ENCODE measurements around the gene ADAMTSL3.
"Not testable (repeated sequence)": the region's sequence is repeated elsewhere in the genome, so short reads cannot be mapped to it uniquely, and the experiment has no call there.

The ADAMTSL3 gene

GRCh38 chr15:83991163-83991562 is 337.2 kb downstream of the ADAMTSL3 start:
- FAIRE-seq: no peak

DNA sequence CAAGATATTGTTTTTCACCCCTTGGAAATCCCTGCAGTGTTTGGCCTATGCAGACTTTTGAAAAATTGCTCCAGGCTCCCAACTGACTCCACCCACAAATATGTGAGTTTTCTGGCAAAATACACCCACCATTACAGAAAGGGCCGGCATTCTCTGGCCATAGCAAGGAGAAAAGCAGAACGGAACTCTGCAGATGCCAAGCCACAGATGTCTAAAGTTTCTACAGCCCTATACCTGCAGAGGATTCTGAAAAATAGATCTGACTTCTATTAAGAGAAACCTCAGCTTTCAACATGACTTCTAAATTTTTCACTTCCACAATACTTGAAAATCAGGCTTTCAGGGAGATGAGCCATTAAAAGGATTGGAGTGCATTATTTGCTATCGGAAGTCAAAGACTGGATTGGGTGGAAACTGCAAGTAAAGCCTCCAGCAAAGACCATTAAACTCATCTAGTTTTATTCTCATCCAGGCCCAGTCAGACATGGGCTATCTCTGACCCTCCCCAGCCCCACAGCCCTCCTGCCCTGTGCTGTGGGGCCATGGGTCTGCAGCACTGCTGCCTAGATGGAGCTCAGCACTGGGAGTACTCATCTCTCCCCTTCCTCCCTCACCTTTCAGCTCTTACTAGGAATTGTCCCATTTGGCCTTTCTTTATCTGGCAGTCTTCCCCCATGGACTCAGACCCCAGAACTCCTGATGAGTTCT is 338.6 kb downstream of the ADAMTSL3 start:
- FAIRE-seq: no peak

DNA sequence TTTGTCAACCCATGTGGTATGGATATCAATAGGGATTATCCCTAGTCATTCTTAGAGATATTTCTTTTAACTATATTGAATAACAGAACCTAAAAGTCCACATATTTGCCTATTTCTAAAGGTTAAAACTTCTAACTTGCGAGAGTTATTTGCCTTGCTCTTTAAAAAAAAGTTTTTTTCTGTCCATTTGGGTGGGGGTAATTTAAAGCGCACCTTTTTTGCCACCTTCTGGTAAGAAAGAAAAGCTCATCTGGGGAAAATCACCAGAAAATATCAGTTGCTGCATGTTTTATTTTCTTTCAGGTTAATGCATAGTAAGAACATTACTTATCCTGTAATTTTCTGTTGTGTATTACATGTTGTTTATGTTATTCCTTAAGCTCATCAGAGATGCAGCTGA is 339.7 kb downstream of the ADAMTSL3 start:
- FAIRE-seq: no peak

- no peak for FAIRE-seq
These were observed 344.6 kb downstream of the ADAMTSL3 start for GRCh38 chr15:83998486-83998885.

DNA sequence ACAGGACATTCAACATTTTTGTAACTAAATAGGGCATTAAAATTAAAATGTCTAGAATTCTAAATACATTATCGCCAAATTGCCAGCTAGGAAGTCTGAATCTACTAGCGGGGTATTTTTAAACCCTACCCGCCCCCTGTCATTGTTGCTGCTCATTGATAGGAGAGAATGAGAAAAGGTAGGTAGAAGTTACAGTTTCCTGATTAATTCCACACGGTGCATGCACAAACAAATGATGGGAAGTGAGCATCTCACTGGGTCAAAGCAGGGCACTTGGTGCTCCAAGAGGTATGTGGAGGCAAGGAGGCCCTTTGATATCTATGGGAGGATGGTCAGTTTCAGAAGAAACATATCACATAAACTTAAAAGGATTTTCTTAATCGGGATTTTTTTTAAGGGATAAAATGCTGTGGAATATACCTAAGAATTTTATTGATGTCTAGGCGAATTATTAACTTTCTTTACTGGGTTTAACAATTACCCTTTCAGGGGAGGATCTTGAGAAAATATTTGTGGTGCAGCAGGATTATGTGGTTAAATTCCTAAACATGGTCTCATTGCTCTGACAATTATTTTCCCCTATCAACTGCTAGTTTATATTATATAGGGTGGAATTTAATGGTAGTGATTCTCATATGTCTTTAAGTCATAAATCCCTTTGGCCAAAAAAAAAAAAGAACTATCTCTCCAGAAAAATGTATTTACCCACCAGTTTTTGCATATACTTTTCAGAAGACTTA is 345.6 kb downstream of the ADAMTSL3 start:
- no peak for FAIRE-seq

- no peak for FAIRE-seq
These were observed 347.1 kb downstream of the ADAMTSL3 start for GRCh38 chr15:84001037-84001436.

GRCh38 chr15:84001655-84002054 is 347.7 kb downstream of the ADAMTSL3 start:
- no peak for FAIRE-seq

GRCh38 chr15:84003791-84004503 is 350.0 kb downstream of the ADAMTSL3 start:
- no peak for FAIRE-seq

DNA sequence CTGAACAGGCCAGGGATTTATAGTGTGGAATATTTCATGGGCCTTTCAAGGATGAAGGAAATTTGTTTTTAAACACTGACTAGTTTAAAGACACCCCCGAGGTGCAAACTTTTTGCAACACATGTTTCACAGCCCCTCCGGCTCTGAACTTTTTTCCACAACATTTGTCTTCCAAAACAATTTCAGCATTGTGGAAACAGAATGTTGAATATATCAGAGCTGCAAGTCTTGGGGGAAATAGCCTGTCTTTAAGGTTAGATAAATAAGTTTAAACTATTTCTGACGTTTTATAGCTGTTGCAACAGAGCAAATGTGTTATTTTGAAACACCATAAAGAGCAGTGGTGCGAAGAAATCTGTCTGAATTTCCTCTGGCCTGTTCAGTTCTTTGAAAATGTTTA is 352.5 kb downstream of the ADAMTSL3 start:
- no peak for FAIRE-seq

DNA sequence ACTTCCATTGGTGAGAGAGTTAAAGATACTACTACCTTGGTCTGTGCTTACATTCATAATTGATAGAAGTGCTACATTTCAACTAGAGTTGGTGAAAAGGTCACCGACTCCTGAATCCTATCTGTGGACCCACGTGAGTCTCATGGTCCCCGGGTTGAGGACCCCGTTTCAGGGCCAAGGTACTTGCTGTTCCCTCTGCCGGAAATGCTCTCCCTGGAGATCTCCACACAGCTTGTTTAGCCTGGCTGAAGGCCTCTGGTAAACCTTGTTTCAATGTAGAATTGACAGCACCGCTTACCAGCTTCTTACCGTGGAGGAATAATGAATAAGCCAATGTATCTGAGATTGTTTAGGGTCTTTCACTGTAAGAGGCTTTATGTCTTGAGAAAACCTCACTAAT is 355.7 kb downstream of the ADAMTSL3 start:
- no peak for FAIRE-seq

- no peak for FAIRE-seq
These were observed 356.3 kb downstream of the ADAMTSL3 start for GRCh38 chr15:84010246-84010645.

DNA sequence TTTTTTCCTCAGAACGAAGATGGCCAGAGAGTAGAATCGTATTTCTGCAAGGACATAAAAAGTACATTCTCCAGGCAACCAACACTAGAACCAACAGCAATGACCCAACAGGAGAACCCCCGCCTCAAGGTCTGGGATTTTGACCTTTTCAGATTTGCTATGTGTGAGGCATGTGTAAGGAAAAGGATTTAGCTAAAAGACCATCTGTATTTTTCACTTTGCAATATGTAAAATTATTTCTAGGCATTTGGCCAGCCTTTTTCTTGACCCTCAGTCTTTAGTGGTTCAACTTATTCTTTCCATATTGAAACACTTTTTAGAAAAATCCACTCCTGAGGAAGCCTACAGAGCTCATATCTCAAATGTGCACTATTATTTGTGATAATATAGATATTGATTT is 362.4 kb downstream of the ADAMTSL3 start:
- FAIRE-seq: no peak

DNA sequence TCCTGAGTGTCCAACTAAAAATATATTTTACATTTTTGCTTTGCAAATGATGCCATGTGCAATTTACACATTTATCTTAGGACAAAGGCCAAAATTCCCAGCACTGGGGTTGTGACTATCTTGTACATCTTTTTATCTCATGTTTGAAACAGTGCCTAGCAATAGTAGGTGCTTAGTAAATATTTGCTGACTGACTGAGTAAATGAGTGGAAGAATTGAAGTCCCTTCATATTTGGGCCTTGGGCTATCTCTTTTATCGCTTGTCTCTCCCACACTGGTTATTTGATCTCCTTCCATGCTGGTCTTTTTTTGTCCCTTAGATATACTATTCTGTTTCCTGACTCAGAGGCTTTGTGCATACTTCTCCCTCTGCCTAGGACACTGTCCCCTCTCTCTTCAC is 368.6 kb downstream of the ADAMTSL3 start:
- FAIRE-seq: no peak

DNA sequence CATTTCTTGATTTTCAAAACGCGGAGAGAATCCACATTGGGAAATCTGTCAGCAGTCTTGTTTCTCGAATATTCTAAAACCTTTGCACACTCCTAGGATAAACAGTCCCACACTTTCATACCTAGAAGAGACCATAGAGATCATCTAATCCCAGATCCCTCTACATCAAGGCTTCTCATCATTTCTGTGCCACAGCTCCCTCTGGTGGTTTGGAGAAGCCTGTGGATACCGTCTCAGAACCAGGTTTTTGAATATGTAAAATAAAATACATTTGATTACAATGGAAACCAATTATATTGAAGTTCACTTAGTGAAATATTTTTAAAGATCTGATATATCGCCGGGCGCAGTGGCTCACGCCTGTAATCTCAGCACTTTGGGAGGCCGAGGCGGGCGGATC is 369.7 kb downstream of the ADAMTSL3 start:
- FAIRE-seq: no peak

DNA sequence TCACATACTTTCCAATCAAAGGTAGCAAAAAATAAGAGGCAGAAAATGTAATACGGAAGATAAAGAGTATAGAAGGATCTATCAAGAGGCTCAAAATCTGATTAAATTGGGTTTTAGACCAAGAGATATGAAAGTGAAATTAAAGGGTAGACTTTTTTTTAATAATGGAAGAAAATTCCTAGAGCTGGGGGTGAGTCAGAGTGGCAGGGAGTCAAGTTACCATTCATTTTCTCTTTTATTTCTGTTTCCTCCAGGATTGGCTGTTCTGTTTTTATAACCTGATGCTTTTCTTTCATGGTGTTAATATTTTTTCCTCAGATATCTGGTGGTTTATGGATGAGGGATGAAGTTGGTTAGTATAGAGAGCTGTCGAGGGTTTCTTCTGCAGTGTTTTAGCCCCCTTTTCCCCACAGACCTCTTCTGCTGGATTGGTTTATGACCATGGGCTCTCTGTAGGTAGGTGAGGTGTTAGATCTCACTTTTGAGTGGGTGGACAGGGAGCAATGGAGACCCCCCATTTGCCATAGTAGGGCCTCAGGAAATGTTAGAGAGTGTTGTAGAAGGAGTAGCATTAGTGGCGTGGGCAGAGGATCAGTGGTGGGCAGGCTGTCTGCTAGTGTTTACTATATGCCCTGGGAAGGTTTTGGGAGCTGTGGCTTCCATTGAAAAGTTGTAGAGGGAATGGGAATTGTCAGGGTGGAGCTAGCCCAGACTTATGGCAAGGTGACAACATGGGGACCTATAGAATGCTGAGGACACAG is 380.1 kb downstream of the ADAMTSL3 start:
- FAIRE-seq: no peak

GRCh38 chr15:84034578-84035398 is 380.9 kb downstream of the ADAMTSL3 start:
- no peak for FAIRE-seq

DNA sequence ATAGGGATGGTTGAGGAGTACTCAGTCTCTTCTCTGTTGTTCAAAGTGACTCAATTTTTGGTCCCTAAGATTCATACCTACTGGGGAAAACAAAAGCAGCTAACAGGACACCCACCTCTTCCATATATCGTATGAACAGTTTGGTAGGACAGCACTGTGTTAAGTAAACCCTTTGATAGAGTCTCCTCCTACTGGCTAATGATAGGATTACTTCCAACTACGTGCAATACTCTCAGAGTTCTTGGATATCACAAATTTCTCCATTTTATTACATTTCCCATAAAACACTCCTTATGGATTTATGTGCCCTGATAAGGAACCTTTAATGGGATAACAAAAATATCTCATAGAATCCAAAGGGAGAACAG is 381.5 kb downstream of the ADAMTSL3 start:
- no peak for FAIRE-seq

- FAIRE-seq: no peak
These were observed 383.4 kb downstream of the ADAMTSL3 start for GRCh38 chr15:84037301-84037700.

DNA sequence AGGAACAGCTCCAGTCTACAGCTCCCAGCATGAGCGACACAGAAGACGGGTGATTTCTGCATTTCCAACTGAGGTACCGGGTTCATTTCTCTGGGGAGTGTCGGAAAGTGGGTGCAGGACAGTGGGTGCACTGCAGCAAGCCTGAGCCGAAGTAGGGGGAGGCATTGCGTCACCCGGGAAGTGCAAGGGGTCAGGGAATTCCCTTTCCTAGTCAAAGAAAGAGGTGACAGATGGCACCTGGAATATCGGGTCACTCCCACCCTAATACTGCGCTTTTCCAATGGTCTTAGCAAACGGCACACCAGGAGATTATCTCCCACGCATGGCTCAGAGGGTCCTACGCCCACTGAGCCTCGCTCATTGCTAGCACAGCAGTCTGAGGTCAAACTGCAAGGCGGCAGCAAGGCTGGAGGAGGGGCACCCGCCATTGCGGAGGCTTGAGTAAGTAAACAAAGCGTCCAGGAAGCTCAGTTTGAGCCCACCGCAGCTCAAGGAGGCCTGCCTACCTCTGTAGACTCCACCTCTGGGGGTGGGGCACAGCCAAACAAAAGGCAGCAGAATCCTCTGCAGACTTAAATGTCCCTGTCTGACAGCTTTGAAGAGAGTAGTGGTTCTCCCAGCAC is 388.6 kb downstream of the ADAMTSL3 start:
- FAIRE-seq: not testable (repeated sequence)

- no peak for FAIRE-seq
These were observed 392.2 kb downstream of the ADAMTSL3 start for GRCh38 chr15:84046064-84046637.

DNA sequence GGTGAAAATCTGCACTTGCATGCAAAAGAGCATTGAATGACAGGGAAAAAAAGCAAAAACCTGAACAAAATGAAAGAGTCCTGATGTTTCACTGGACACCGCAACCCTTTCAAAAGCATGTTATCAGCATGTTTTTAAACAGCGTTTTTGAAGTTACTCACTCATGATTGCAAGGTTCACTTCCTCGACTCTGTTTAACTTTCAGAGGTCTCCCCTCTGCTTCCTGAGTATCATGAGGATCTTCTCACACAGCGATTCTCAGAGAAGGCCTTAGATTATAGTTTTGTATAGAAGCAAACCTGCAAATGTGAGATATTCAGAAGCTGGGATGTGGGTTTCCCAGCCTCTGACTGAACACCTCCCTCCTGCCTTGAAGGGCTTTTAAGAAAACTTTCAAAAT is 395.6 kb downstream of the ADAMTSL3 start:
- not testable (repeated sequence) for FAIRE-seq
